CD4-positive, alpha-beta T cell treated with Interleukin-2 at 100 ng/mL for 4 hours (primary cell): ENCODE results near the gene CTR9.

Experiments used
- DNase-seq: peaks from one replicate; pipeline ENCODE4 v3.0.0-alpha.2; 2020; ENCODE audit warnings: low spot score

CTR9 gene

GRCh38 chr11:10750838-10751580 lies at the start of gene CTR9:
Gene CTR9 (plus strand): TSS chr11:10751246. CDS start chr11:10751413, 167 bp downstream.
- DNase-seq: peak; percentile 90

DNA sequence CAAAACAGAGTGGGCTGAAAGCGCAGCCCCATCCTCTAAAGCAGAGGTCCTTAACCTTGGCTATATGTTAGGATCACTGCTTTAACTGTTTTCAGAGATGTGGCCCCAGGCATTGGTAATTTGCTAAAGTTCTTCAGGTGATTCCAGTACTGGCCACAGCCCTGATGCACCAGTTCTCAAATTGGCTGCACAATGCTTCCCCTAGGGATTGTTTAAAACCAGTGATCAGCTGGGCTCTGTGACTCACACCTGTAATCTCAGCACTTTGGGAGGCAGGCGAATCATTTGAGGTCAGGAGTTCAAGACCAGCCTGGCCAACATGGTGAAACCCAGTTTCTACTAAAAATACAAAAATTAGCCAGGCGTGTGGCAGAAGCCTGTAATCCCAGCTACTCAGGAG lies 49.1 kb upstream of the CTR9 start:
- no peak for DNase-seq

- DNase-seq: no peak
Observed at GRCh38 chr11:10708131-10708530, 42.9 kb upstream of the CTR9 start.

- no peak for DNase-seq
Observed at GRCh38 chr11:10709299-10710086, 41.6 kb upstream of the CTR9 start.

DNA sequence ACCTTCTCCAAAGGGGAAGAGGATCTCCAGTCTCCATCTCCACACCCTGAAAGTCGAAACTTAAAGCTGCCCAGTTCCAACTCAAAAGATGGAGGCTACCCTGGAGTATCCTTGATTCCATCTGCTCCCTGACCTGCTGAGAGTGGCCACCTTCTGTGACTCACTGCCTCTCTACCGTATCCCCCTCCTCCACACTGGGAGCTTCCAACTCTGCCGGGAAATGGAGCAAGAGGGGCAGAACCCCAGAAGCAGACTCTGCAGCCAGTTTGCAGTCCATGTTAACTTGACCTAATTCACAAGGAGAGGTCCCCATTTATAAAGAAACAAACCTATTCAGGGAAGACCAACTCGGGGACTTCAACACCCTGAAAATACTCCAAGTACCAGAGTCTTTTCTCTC lies 35.5 kb upstream of the CTR9 start:
- DNase-seq: no peak

DNA sequence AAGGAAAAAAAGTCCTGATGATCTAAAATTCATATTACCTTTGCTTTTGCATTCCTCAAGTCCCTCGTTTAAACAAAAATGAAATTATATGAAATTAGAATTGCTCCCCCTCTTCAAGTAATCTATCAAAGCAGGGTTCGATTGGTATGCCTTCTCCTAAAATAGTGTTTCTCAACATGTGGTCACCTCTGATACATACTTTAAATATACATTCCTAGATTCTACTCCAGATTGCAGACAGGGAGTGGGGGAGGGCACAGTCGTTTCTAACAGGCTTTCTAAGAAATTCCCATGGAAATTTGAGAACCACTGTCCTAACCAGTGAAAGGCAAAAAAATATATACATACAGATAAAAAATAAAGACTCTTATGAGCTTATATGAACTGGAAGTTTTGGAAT lies 34.9 kb upstream of the CTR9 start:
- no peak for DNase-seq

GRCh38 chr11:10716543-10717259 lies 34.3 kb upstream of the CTR9 start:
- no peak for DNase-seq

DNA sequence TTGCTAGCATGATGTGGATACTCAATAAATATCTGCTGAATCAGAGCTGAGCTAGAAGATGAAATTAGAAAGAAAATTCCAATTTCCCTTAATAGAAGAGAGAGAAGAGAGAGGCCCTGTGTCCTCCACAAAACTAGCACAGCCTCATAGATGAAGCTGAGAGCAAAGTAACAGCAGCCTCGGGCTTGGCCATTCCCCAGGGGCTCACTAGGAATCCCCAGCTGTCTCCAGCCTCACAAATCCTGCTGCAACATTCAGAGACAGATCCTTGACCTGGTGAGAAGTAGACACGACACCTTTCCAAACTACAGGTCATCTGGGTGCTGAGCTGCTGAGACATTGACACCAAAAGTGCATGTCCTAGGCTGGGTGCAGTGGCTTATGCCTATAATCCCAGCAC lies 31.4 kb upstream of the CTR9 start:
- no peak for DNase-seq

- no peak for DNase-seq
Observed at GRCh38 chr11:10720881-10721376, 30.1 kb upstream of the CTR9 start.

GRCh38 chr11:10722307-10722706 lies 28.7 kb upstream of the CTR9 start:
- DNase-seq: no peak

GRCh38 chr11:10725114-10725906 lies 25.7 kb upstream of the CTR9 start:
- DNase-seq: peak; percentile 29

DNA sequence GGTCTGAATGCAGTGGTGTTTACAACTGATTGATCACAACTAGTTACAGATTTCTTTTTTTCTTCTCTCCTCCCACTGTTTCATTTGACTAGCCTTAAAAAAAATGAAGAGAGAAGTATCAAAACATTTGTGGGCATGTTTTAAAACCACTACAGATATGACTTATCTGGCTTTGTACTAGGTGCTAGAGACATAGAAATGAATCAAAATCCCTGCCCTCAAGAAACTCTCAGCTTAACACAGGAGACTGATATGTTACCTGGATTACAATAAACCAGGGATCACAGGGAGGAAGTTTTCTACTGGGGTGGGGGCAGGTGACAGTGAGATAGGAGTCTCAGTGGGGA lies 25.2 kb upstream of the CTR9 start:
- no peak for DNase-seq

DNA sequence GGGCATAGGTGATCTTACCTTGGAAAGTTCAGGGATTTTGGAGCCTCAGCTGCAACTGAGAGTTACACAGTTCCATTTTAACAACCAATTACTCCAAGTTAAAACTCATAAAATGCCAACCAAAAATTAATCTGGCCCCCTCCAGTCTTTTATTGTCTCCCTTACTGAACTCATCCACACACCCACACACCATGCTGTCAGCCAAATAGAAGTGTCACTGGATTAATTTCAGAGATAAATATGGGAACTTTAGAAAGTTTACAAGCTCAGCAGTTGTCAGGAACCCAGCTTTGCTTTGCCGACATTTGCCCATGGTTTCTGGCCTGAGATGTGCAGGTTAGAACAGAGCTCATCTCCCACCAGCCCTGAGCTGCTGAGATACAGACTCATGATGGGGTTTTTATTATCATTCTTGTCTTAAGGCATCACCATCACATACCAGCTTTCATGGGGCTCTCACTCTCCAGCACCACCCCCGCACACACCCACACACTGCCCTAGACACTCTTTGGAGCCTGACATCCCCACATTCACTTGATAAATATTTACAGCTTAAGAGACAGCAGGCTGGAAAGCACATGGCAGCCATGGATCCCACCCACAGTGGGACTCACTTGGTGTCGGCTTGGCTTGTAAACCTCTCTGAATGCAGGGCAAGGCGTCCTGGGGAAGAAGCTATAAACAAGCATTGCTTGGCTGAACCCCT lies 23.7 kb upstream of the CTR9 start:
- no peak for DNase-seq

DNA sequence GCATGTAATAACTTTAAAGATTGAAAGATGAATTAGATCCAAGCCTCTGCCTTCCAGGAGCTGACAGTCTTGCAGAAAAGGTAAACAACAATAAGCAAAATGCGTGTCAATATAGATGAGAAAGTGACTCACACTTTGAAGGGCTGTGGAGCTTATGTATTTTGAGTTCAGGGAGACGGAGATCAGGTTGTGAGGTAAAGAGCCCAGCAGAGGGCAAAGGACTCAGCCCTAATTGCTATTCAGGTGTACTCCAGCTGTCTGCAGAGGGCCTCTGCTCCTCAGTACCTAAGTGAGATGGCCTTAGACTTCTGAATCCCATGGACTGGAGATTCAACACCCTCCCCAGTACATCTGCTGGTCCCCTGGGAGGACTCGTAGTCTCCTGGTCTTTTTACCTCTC lies 22.9 kb upstream of the CTR9 start:
- DNase-seq: no peak

DNA sequence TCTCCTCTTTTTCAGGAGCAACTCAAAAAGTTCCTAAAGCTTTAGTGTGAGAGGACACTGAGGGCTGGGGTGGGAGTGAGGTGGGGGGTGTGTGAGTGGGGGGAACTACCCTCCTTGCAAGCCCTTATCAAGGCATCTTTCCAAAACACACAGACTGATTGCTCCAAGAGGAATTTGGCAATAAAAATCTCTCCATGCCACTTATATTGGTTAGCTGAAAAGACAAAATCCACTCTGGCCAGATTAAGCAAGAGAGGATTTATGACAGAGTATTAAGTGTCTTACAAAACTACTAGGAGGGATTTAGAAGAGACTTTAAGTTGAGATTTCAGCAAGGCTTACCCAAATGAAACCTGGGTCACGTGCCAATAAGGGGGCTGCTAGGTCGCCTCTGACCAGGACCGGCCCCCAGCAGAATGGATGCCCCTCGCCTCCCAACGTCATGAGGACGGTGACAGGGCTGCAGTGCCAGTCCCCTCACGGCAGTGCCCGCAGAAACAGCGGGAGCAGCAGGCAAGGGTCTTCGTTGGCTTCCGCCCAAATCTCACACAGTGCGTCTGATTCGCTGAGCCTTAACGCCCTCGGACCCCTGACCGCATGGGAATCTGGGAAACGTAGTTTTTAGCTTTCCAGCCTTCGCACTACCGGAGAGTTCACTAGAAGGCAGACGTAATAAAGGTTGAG lies 22.1 kb upstream of the CTR9 start:
- no peak for DNase-seq

DNA sequence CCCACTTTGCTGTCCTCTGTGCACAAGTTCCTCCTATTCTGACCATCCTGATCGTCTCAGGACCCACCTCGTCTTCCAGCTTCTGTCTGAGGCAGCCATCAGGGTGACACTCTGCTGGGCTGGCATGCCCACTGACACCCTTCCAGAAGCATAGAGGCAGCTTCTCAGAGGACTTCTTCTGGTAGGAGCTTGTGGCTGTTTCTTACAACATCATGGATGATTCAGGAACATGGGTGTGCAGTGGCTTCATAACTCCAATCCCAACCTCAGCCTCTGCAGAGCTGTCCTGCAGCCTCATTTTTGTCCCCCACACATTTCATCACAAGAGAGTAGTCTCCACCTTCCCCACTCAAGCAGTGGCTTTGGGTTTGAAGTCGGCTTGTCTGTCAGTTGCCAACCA lies 20.9 kb upstream of the CTR9 start:
- DNase-seq: no peak

DNA sequence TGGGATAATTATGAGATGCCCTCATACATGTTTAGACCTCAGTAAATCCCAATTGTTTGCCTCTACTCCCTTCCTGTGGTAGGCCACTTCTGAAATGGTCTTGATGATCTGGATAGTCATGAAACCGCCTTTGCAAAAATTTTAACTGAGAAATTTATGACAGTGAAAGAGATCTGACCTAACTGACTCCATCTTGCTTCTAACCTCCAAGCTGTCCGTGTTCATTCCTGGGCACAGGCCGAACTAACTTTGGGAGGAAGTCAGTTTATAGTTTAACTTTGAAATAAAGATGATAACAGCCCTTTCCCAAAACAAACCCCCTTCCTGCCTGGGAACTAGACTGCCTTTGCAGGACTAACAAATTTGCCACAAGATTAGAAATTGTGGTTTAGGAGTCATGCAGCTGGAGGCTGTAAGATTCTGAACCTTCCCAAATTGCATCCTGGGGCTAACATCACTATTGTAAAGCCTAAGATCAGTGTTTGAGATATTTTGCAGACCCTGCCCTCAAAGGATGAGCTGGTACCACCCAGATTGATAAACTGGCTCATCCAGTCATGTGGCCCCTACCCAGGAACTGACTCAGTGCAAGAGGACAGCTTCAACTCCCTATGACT lies 19.9 kb upstream of the CTR9 start:
- DNase-seq: no peak

DNA sequence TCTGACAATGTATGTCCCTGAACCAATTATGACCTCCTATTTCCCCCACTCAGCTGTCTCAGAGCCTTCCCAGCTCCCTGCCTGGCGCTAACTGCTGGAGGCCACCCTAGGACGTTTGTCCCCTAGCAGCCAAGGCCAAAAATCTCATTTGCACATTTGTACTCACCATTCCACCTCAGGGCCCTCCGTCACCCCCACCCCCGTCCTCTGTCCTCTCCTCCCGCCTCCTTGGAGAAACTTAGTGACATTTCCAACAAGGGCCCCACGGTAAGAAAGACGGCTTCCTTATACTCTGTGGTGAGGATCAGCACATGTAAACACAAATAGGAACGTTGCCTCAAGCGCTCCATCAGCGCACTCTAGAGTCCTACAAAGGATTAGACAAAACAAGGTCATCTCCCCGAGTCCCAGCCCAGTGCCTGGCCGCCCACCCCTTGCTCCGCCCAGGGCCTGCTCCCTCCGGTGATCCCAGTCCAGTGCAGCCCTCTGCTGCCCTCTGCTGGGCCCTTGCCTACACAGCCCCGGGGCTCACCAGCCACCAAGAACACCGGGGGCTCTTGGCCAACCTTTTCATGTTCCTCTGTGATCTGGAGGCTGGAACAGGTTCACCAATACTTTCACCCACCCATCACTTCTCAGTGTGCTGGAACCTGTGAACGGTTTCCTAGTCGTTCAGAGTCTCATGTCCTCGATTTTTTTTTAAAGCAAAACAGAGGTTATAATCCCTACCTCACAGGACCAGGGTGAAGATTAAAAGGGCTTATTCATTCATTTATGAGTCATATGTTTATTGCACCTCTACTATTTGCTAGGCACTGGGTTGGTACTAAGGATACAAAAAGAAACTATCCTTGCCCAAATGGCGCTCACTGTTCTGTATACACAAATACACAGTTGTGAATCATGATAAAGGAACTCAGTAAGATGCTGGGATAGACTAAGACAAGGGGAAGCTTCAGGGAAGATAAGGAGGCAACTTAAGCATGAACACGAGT lies 15.3 kb upstream of the CTR9 start:
- DNase-seq: peak; percentile 86
